Hepatocyte (in vitro differentiated cells): Measurements from ENCODE around the gene MBD4. TPM values are rescaled to one million over a fixed set of nuclear protein-coding genes. Genes with fewer than 3 reads are reported as not detected.

Experiments used
- DNase-seq: peaks from one replicate; pipeline ENCODE4 v3.0.0-alpha.2; 2016; ENCODE audit warnings: low spot score
- H2AFZ ChIP-seq: fragments of 200-600 bp; sonication (generic); 2 replicates; pipeline ENCODE4 v1.6.0; 2016; ENCODE audit warnings: antibody characterized with exemption, mild to moderate bottlenecking
- H3K27ac ChIP-seq: fragments of 200-600 bp; sonication (generic); 2 replicates; pipeline ENCODE4 v1.5.1; 2016; ENCODE audit warnings: mild to moderate bottlenecking
- H3K27me3 ChIP-seq: fragments of 200-600 bp; sonication (generic); 2 replicates; pipeline ENCODE4 v1.6.1; 2016
- H3K36me3 ChIP-seq: fragments of 200-600 bp; sonication (generic); replicated peaks from 2 replicates; pipeline ENCODE4 v1.5.1; 2016; ENCODE audit warnings: low read depth; ENCODE audit not compliant: insufficient read depth
- H3K4me1 ChIP-seq: fragments of 200-600 bp; sonication (generic); 2 replicates; pipeline ENCODE4 v1.5.1; 2016; ENCODE audit warnings: mild to moderate bottlenecking, moderate library complexity; ENCODE audit not compliant: insufficient read depth
- H3K4me2 ChIP-seq: fragments of 200-600 bp; sonication (generic); 2 replicates; pipeline ENCODE4 v1.6.0; 2016
- H3K4me3 ChIP-seq: fragments of 200-600 bp; sonication (generic); 2 replicates; pipeline ENCODE4 v1.5.1; 2016; ENCODE audit warnings: mild to moderate bottlenecking
- H3K79me2 ChIP-seq: fragments of 200-600 bp; sonication (generic); 2 replicates; pipeline ENCODE4 v1.6.0; 2017; ENCODE audit warnings: mild to moderate bottlenecking
- H3K9me2 ChIP-seq: fragments of 200-600 bp; sonication (generic); replicated peaks from 2 replicates; pipeline ENCODE4 v1.6.0; 2017; ENCODE audit warnings: mild to moderate bottlenecking; ENCODE audit not compliant: insufficient read depth
- H3K9me3 ChIP-seq: fragments of 200-600 bp; sonication (generic); 2 replicates; pipeline ENCODE4 v1.5.1; 2016; ENCODE audit warnings: low read depth, mild to moderate bottlenecking
- H4K20me1 ChIP-seq: fragments of 200-600 bp; sonication (generic); 2 replicates; pipeline ENCODE4 v1.6.0; 2016; ENCODE audit warnings: mild to moderate bottlenecking; ENCODE audit not compliant: insufficient read depth, poor library complexity, severe bottlenecking
- EZH2 ChIP-seq: fragments of 200-600 bp; sonication (generic); IDR thresholded peaks from 2 replicates; pipeline ENCODE4 v1.6.1; 2016; ENCODE audit warnings: antibody characterized with exemption, mild to moderate bottlenecking, borderline replicate concordance
- EZH2phosphoT487 ChIP-seq: fragments of 200-600 bp; sonication (generic); IDR thresholded peaks from one replicate; pipeline ENCODE4 v1.6.1; 2018; ENCODE audit warnings: antibody characterized with exemption, mild to moderate bottlenecking, low read depth, moderate library complexity; ENCODE audit not compliant: unreplicated experiment, severe bottlenecking
- WGBS: methylation state at CpG from one replicate; pipeline ENCODE4 v1.1.6; 2016; ENCODE audit warnings: low lambda C conversion rate; ENCODE audit errors: missing lambda C conversion rate; 5-methylcytosine and 5-hydroxymethylcytosine counted together
- polyA plus RNA-seq: library from polyadenylated mRNA; unstranded; fragments of >200 nt; fragmentation: Nextera tagmentation; extraction: Ambion mirVana; gene quantifications from 2 replicates; pipeline ENCODE4 v1.2.1, GENCODE V29; 2016
- total RNA-seq: library from RNA; depleted of rRNA; stranded (reverse); fragments of >200 nt; gene quantifications from 2 replicates; pipeline ENCODE4 v1.2.3, GENCODE V29; 2014
- TF ChIP-seq, protein P1 (sequence below): fragments of 200-600 bp; sonication (generic); IDR thresholded peaks from 2 replicates; pipeline ENCODE4 v1.5.1; 2016; ENCODE audit warnings: antibody characterized with exemption, mild to moderate bottlenecking; ENCODE audit not compliant: poor library complexity

The MBD4 gene
- total and polyA plus RNA-seq, 2 experiments from 2014 or later = 22.2 to 27.5 TPM

- no peak for DNase-seq
- Histone ChIP-seq H3K79me2 (no peaks in the 10 kb centered on the region), H3K4me3 (no peak overlapping the region), H2AFZ (no peak overlapping the region), H3K9me3 (no peaks in the 10 kb centered on the region), H3K27me3 (no peaks in the 10 kb centered on the region), H4K20me1 (no peaks in the 10 kb centered on the region), H3K4me1 (no peaks in the 10 kb centered on the region), H3K9me2 (no peaks in the 10 kb centered on the region), H3K36me3 (no peaks in the 10 kb centered on the region), H3K27ac (no peak overlapping the region), H3K4me2 (no peak overlapping the region)
- WGBS = 84% methylated on average over 2 of the region's 2 CpGs
- TF ChIP-seq, protein P1, sequence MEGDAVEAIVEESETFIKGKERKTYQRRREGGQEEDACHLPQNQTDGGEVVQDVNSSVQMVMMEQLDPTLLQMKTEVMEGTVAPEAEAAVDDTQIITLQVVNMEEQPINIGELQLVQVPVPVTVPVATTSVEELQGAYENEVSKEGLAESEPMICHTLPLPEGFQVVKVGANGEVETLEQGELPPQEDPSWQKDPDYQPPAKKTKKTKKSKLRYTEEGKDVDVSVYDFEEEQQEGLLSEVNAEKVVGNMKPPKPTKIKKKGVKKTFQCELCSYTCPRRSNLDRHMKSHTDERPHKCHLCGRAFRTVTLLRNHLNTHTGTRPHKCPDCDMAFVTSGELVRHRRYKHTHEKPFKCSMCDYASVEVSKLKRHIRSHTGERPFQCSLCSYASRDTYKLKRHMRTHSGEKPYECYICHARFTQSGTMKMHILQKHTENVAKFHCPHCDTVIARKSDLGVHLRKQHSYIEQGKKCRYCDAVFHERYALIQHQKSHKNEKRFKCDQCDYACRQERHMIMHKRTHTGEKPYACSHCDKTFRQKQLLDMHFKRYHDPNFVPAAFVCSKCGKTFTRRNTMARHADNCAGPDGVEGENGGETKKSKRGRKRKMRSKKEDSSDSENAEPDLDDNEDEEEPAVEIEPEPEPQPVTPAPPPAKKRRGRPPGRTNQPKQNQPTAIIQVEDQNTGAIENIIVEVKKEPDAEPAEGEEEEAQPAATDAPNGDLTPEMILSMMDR = no peak
- TF ChIP-seq EZH2phosphoT487 = no peak
- no peak for TF ChIP-seq EZH2
Measured at GRCh38 chr3:129425619-129426018, 14.1 kb downstream of the MBD4 start.

DNA sequence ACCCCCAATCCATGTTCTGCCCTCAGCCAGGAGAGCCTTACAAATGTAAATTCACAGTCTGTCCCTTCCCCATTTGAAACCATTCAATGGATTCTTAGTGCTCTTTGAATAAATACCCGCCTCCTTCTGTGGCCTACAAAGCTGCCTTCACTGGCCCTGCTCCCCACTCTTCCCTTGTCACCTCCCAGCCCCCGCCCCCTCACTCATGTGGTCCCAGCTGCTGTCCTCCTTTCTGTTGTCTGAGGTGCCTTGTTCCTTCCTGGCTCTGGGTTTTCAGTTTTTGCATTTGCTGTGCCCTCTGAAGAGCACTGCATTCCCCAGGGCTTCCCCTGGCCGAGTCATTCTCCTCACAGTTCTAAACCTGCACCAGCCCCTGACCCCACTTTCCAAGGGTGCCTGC lies 14.5 kb downstream of the MBD4 start:
- Histone ChIP-seq H3K79me2 (no peaks in the 10 kb centered on the region), H3K27me3 (no peaks in the 10 kb centered on the region), H3K4me3 (no peak overlapping the region), H3K9me3 (no peaks in the 10 kb centered on the region), H2AFZ (no peak overlapping the region), H3K27ac (no peak overlapping the region), H3K4me2 (no peak overlapping the region), H3K9me2 (no peaks in the 10 kb centered on the region), H3K36me3 (no peaks in the 10 kb centered on the region), H3K4me1 (no peaks in the 10 kb centered on the region), H4K20me1 (no peaks in the 10 kb centered on the region)
- TF ChIP-seq, protein P1 = no peak
- TF ChIP-seq EZH2phosphoT487 (no peak), EZH2 (no peak)
- WGBS = 83% methylated on average over 3 of the region's 3 CpGs
- DNase-seq = no peak

DNA sequence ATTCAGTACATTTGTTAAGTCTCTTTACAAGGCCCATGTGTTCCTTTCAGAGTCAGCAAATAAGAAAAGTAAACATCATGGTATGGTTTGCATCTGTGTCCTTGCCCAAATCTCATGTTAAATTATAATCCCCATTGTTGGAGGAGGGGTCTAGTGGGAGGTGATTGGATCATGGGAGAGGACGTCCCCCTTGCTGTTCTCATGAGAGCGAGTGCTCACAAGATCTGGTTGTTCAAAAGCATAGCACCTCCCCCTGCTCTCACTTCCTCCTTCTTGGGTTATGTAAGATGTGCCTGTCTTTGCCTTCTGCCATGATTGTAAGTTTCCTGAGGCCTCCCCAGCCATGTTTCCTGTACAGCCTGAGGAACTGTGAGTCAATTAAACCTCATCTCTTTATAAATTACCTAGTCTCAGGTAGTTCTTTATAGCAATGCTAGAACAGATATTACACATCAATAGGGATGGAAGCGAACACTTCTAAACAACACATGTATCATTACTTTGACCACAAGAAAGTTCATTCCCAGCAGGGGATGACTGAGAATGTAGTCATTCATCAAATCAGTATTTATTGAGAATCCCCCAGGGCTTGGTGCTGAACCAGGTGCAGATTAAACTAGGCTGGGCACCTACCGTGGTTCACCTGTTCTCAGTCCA lies 15.4 kb downstream of the MBD4 start:
- TF ChIP-seq, protein P1 = no peak
- TF ChIP-seq EZH2 = no peak
- TF ChIP-seq EZH2phosphoT487 = no peak
- no peaks in the 10 kb centered on the region for H3K27me3 ChIP-seq
- DNase-seq = no peak
- H3K79me2 ChIP-seq = no peaks in the 10 kb centered on the region
- H3K4me3 ChIP-seq = no peak overlapping the region
- no peaks in the 10 kb centered on the region for H4K20me1 ChIP-seq
- H3K9me3 ChIP-seq = no peaks in the 10 kb centered on the region
- H2AFZ ChIP-seq = no peak overlapping the region
- no peaks in the 10 kb centered on the region for H3K4me1 ChIP-seq
- no peaks in the 10 kb centered on the region for H3K9me2 ChIP-seq
- H3K36me3 ChIP-seq = no peaks in the 10 kb centered on the region
- no peak overlapping the region for H3K4me2 ChIP-seq
- 55% methylated on average over 4 of the region's 4 CpGs for WGBS
- peak overlapping the region; percentile 35 for H3K27ac ChIP-seq
